GM10266 (cell line): ENCODE results near the gene SCUBE3.

ENCODE experiments used
- DNase-seq: peaks from one replicate; pipeline ENCODE4 v3.0.0; 2012; ENCODE audit errors: extremely low spot score
- TF ChIP-seq, protein P1 (sequence below): IDR thresholded peaks from 2 replicates; pipeline ENCODE4 v1.5.1; 2012; ENCODE audit warnings: mild to moderate bottlenecking, low read depth; ENCODE audit not compliant: control insufficient read depth, insufficient read depth; ENCODE audit errors: missing control alignments

Gene SCUBE3

DNA sequence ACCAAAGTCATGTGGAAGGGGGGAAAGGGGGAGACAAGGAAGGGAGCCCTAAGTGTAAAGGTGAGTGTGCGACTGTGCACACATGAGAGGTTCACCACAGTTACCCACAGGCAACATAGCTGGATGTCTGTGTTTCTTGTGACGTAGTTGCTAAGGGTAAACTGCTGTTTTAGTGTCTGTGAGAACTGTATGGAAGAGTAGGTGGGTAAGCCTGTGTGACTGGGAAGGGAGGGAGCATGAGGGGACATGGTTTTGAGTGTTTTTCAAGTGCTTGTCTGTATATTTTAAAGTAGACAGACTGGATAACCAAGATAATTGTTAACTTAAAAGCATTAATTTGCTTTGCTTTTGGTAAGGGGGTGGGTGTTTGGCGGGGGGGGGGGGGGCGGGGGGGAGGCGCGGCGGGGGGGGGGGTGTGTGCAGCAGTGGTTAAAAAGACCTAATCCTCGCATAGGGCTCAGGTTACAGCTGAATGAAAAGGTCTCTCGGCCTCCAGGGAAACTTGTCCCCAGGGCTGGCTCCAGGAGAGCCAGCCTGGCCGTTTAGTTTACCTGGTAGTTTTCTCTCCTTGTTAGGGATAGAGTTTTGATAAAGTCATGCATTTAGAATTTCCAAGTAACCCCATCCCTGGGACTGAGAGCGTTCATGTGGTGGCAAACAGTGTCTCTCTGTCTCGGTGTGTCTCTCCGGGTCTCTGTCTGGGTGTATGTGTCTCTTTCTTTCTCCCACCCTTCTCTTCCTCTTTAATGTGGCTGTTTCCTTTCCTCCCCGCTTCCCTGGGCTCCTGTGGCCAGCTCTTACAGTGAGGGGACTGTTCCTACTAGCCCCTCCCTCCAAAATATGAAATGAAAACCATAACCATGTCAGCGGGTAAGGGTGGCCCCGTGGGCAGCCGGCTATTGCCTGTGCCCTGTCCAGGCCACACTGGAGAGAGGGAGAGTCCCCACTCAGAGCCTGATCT lies 3.4 kb downstream of the SCUBE3 start:
- TF ChIP-seq, protein P1, sequence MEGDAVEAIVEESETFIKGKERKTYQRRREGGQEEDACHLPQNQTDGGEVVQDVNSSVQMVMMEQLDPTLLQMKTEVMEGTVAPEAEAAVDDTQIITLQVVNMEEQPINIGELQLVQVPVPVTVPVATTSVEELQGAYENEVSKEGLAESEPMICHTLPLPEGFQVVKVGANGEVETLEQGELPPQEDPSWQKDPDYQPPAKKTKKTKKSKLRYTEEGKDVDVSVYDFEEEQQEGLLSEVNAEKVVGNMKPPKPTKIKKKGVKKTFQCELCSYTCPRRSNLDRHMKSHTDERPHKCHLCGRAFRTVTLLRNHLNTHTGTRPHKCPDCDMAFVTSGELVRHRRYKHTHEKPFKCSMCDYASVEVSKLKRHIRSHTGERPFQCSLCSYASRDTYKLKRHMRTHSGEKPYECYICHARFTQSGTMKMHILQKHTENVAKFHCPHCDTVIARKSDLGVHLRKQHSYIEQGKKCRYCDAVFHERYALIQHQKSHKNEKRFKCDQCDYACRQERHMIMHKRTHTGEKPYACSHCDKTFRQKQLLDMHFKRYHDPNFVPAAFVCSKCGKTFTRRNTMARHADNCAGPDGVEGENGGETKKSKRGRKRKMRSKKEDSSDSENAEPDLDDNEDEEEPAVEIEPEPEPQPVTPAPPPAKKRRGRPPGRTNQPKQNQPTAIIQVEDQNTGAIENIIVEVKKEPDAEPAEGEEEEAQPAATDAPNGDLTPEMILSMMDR = no peak
- DNase-seq = no peak

DNA sequence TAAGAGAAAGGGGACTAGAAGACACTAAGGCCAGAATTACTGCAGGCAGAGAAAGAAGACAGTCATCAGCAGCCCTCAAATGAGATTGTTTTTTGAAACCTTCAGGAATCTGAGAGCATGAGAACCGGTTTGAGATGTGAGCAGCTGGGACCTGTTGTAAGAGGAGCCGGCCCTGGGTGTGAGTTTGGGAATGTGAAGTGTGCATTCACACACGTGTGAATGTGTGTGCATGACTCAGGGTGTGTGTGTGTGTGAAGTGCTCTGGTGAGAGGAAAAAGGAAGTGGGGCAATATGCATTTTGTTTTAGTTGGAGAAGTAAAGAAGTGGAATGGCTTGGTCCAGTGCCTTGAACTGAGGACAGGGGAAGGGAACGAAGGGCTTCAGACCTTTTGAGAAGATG lies 4.3 kb downstream of the SCUBE3 start:
- TF ChIP-seq, protein P1 = no peak
- no peak for DNase-seq

DNA sequence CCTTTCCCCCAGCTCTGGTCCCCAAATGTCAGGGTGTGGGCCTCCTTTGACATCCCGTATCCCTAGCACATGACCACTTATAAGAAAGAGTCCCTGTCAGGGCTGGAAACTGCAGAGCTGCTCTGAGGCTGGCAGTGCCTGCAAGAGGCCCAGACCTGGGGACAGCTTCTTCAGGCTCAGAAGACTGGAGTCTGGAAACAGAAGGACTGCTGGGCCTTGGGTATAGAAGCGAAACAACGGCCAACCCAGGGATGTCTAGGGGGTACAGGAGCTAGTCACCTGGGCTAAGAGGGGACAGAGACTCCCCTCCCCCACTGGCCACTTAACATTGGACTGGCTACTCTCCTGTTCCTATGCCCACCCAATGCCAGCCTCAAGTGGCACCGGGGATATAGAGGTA lies 4.7 kb downstream of the SCUBE3 start:
- DNase-seq = no peak
- TF ChIP-seq, protein P1 = no peak

DNA sequence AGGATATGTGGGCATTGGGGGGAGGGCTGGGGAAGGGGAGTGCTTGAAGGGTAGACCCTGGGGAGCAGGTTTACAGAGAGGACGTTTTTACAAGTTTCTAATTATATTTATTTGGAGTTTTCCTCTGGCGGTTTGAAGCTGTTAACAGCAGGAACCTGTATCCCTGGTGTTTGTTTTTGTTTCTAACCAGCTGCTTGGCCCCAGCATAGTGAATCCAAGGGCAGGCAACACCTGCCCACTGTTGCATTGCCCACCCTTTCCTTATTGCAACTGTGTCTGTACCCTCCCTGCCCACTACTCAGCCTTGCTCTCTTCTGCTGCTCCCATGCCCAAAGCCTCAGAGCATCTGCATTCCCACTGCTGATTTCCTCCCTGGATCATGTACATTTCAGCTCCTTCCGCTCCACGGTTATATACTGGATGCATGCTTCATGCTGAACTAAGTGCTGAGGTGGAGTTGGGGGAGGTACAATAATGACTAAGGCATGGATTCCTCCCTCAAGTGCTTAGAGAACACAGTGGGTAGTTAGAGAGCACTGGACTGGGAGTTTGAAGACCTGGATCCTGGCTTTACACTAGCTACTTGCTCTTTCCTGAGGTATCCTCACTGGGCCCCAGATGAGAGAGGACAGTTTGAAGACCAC lies 6.0 kb downstream of the SCUBE3 start:
- DNase-seq = no peak
- TF ChIP-seq, protein P1 = no peak

DNA sequence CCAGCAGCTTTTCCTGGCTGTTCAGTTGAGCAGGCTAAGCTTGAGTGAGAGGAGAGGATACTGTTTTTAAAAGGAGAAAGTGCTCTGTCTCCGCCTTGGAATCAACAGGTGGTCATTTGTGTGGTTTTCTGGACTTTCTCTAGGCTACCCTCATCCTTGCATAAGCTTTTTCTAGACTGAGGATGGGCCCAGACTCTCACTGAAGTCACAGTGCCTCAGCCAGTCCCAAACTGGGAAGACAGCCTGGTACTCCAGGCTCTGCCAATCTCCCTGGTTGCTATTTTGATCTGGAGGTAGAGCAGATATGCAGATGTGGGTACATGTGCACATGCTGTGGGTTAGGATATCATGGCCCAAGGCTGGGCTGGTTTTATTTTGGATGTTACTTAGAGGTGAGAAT lies 7.0 kb downstream of the SCUBE3 start:
- TF ChIP-seq, protein P1 = no peak
- DNase-seq = no peak

DNA sequence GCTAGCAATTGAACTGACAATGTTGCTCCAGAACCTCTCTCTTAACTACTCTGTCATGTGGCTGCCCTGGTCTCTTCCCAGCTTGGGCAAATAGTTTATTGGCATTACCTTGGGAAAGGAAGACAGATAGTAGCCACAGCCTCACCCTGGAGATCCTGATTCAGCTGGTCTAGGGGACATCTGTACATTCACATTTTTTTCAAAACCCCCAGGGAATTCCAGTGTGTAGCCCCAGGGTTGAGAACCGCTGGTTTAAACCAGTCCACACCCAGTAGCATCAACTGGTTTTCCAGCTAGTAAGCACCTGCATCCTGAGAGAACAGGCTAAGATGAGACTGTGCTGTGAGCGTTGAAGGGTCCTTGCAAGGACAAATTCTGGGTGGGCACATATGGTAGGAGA lies 9.6 kb downstream of the SCUBE3 start:
- DNase-seq = no peak
- TF ChIP-seq, protein P1 = no peak

DNA sequence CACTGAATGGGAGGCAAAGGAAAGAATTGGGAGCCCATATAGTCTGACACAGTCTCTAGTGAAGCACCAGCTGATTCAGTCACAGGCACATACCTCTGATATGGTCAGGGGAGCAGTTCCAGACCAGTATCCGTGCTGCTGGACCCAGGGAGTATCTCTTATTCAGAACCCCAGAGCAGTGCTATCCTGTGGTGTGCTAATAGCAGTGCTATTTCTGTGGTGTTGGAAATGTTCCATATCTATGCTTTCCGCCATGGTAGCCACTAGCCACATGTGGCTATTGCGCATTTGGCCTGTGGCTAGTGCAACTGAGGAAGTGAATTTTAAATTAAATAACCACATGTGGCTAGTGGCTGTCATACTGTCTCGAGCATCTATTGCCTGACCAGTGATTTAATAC lies 11.0 kb downstream of the SCUBE3 start:
- TF ChIP-seq, protein P1 = no peak
- DNase-seq = no peak
